IPS-15b (cell line): ENCODE results near the gene EDN2.

Experiments
- H3K27me3 ChIP-seq: one replicate; pipeline ENCODE4 v1.6.1; 2013; ENCODE audit warnings: low read length; ENCODE audit not compliant: control insufficient read depth, insufficient read depth
- H3K36me3 ChIP-seq: one replicate; pipeline ENCODE4 v1.6.1; 2013; ENCODE audit warnings: low read length; ENCODE audit not compliant: control insufficient read depth, insufficient read depth
- H3K4me1 ChIP-seq: one replicate; pipeline ENCODE4 v1.6.1; 2013; ENCODE audit warnings: mild to moderate bottlenecking, low read length; ENCODE audit not compliant: control insufficient read depth, insufficient read depth
- H3K4me3 ChIP-seq: one replicate; pipeline ENCODE4 v1.5.1; 2013; ENCODE audit warnings: low read depth, low read length
- H3K9ac ChIP-seq: one replicate; pipeline ENCODE4 v1.6.1; 2013; ENCODE audit warnings: low read depth, mild to moderate bottlenecking, low read length
- H3K9me3 ChIP-seq: one replicate; pipeline ENCODE4 v1.6.1; 2013; ENCODE audit warnings: mild to moderate bottlenecking, low read length; ENCODE audit not compliant: control insufficient read depth, insufficient read depth

The EDN2 gene

GRCh38 chr1:41465741-41466140 lies 18.7 kb downstream of the EDN2 start:
- no peaks in the 10 kb centered on the region for H3K4me1 ChIP-seq

GRCh38 chr1:41464885-41465284 lies 19.6 kb downstream of the EDN2 start:
- Histone ChIP-seq H3K27me3 (no peaks in the 10 kb centered on the region), H3K4me1 (no peaks in the 10 kb centered on the region), H3K9ac (no peak overlapping the region), H3K36me3 (no peaks in the 10 kb centered on the region), H3K4me3 (no peak overlapping the region), H3K9me3 (no peaks in the 10 kb centered on the region)

More at GRCh38 chr1:41465741-41466140, 18.7 kb downstream of the EDN2 start:
- Histone ChIP-seq H3K4me3 (no peak overlapping the region), H3K9ac (no peak overlapping the region), H3K9me3 (no peaks in the 10 kb centered on the region), H3K27me3 (no peaks in the 10 kb centered on the region), H3K36me3 (no peaks in the 10 kb centered on the region)

DNA sequence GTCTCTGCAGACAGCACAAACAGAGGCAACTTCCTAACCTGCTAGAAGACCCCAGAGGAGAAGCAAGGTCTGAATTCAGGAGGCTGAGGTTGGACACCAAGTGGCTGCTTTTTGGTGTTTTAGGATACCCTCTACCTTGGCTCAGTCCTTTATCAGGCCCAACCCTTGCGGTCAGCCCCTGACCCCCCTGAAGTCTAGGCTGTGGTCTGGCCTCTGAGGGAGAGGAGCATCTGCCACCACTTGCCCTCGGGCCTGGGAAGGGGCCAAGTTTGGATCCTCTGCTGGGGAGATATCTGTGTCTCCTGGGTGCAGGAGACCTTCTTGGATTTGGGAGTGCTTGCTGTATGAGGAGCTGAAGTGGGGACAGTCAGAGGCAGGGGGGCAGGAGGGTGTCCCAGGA lies 21.0 kb downstream of the EDN2 start:
- Histone ChIP-seq H3K36me3 (no peaks in the 10 kb centered on the region), H3K4me3 (no peak overlapping the region), H3K9me3 (no peaks in the 10 kb centered on the region), H3K27me3 (no peaks in the 10 kb centered on the region), H3K4me1 (no peaks in the 10 kb centered on the region), H3K9ac (no peak overlapping the region)

DNA sequence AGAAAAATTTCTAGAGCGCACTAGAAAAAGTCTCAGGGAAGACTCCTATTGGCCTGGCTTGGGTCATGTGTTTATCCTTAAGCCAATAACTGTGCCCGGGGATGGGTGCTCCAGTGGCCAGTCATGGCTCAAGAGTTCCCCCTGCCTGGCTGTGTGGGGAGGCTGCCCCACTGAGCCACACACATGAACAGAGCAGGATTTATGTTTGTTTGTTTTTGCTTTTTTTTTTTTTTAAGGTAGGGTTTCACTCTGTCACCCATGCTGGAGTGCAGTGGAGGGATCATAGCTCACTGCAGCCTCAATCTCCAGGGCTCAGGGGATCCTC lies 21.8 kb downstream of the EDN2 start:
- Histone ChIP-seq H3K4me3 (no peak overlapping the region), H3K9ac (no peak overlapping the region), H3K27me3 (no peaks in the 10 kb centered on the region), H3K4me1 (no peaks in the 10 kb centered on the region), H3K9me3 (no peaks in the 10 kb centered on the region), H3K36me3 (no peaks in the 10 kb centered on the region)

- Histone ChIP-seq H3K9ac (no peak overlapping the region), H3K4me3 (no peak overlapping the region), H3K36me3 (no peaks in the 10 kb centered on the region), H3K4me1 (no peaks in the 10 kb centered on the region), H3K9me3 (no peaks in the 10 kb centered on the region), H3K27me3 (no peaks in the 10 kb centered on the region)
These were observed 22.4 kb downstream of the EDN2 start for GRCh38 chr1:41461790-41462679.

- H3K36me3 ChIP-seq = no peaks in the 10 kb centered on the region
- no peaks in the 10 kb centered on the region for H3K9me3 ChIP-seq
- H3K4me3 ChIP-seq = no peak overlapping the region
- no peaks in the 10 kb centered on the region for H3K27me3 ChIP-seq
- no peak overlapping the region for H3K9ac ChIP-seq
- no peaks in the 10 kb centered on the region for H3K4me1 ChIP-seq
These were observed 27.5 kb downstream of the EDN2 start for GRCh38 chr1:41456847-41457540.

DNA sequence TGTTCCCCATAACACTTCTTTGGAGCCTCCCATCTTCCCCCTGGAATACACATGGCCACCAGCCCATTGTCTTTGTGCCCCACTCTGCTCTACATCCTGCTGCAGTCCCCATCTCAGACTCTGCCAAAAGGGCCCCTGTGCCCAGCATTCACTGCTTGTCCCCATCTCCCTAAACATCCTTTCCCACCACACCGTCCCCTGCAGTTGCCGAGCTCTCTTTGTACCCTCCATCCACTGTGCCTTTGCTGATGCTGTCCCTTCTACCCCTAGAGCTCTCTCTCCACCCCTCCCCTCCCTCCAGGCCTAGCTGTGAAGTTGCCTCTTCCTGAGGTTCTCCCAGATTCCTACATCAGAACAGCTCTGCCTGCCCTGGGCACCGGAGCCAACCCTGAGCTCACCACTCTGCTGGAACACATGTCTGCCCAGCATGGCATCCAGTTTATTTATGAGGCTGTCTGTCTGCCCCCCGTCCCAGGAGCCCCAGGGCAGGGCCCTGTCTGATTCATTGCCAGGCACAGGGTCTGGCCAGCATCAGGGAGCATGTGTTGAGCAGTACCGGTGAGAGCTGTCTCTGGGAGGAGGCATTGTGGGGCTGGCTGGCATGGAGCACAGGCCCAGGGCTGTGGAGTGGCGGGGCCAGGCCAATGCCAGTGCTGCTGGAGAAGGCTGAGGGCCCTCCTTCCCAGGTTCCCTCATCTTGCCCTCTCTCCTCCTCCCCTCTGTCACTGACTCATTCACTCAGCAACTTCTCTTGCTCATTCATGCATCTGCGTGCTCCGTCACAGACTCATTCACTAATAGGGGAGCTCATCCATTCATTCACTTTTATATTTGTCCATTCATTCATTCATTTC lies 28.8 kb downstream of the EDN2 start:
- no peak overlapping the region for H3K9ac ChIP-seq
- H3K27me3 ChIP-seq = no peaks in the 10 kb centered on the region
- H3K36me3 ChIP-seq = no peaks in the 10 kb centered on the region
- H3K4me3 ChIP-seq = no peak overlapping the region
- no peaks in the 10 kb centered on the region for H3K9me3 ChIP-seq
- H3K4me1 ChIP-seq = no peaks in the 10 kb centered on the region

GRCh38 chr1:41454406-41454805 lies 30.1 kb downstream of the EDN2 start:
- H3K4me3 ChIP-seq = no peak overlapping the region
- no peaks in the 10 kb centered on the region for H3K27me3 ChIP-seq
- no peaks in the 10 kb centered on the region for H3K9me3 ChIP-seq
- no peaks in the 10 kb centered on the region for H3K4me1 ChIP-seq
- no peak overlapping the region for H3K9ac ChIP-seq
- H3K36me3 ChIP-seq = no peaks in the 10 kb centered on the region

DNA sequence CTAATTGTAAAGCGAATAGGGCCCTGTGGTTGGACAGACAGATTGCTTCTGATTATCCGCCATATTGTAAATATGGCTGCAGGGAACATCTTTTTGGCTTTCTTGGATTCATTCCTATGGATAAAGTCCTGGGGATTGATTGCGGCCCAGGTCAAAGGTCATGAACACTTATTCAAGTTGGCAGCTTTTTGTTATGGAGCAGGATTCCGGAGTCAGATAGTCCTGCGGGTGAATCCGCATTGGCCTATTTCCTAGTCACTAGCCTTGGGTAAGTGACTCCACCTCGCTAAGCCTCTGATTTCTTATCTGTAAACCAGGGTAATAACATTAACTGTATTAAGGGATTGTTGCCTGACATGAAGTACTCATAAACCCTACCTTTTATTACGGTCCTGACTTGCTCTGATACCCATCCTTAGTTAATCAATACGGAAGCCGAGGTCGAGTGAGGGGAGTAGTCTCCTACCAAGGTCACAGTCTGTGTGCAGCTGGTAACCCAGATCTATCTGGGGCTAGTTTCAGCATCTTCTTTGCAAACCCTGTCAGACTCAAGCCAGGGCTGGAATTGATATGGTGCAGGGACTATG lies 31.7 kb downstream of the EDN2 start:
- no peaks in the 10 kb centered on the region for H3K4me1 ChIP-seq

GRCh38 chr1:41450747-41451285 lies 33.7 kb downstream of the EDN2 start:
- Histone ChIP-seq H3K9me3 (no peaks in the 10 kb centered on the region), H3K9ac (no peak overlapping the region), H3K4me3 (no peak overlapping the region), H3K4me1 (no peaks in the 10 kb centered on the region), H3K36me3 (no peaks in the 10 kb centered on the region), H3K27me3 (no peaks in the 10 kb centered on the region)

More for the DNA sequence above, 31.7 kb downstream of the EDN2 start:
- Histone ChIP-seq H3K36me3 (no peaks in the 10 kb centered on the region), H3K27me3 (no peaks in the 10 kb centered on the region), H3K9me3 (no peaks in the 10 kb centered on the region), H3K9ac (no peak overlapping the region), H3K4me3 (no peak overlapping the region)

DNA sequence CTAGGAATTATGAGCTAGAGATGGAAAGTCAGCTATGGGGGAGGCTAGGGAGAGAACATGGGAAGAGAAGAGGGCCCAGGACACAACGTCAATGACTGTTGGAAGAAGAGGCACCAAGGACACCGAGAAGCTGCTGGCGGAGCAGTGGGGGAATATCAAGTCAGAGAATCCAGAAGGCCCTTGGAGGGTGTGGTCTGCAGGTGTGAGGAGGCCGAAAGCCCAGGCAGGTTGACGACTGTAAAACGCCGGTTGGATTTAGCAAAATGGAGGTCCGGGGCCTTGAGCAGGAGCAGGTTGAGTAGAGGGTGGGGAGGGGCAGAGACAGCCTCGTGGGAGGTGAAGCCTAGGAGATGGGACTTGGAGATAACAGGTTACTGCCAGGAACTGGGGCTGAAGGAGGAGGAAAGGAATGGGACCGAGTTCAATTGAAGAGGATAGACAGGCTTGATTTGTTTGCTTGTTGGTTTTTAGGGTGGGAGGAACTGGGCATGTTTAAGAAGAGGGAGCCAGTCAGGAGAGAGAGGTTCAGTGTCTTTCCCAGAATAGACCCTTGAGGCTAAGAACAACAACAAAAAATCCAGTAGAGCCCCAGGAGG lies 35.1 kb downstream of the EDN2 start:
- no peaks in the 10 kb centered on the region for H3K36me3 ChIP-seq
- H3K27me3 ChIP-seq = no peaks in the 10 kb centered on the region
- no peak overlapping the region for H3K4me3 ChIP-seq
- no peaks in the 10 kb centered on the region for H3K9me3 ChIP-seq
- H3K4me1 ChIP-seq = no peaks in the 10 kb centered on the region
- H3K9ac ChIP-seq = no peak overlapping the region
